ENCODE measurements around the gene PPP1R7. TPM values are rescaled to one million over a fixed set of nuclear protein-coding genes. Genes with fewer than 3 reads are reported as not detected.
A peak's percentile ranks its signal among the peaks of the same experiment; 100 is the strongest.
"Not testable (repeated sequence)": the region's sequence is repeated elsewhere in the genome, so short reads cannot be mapped to it uniquely, and the experiment has no call there.

Gene PPP1R7
- total RNA-seq, 2 donors from 2014 or later, result 89.1 to 97.8 TPM

GRCh38 chr2:241189093-241189855 lies 39.0 kb downstream of the PPP1R7 start:
- no peak for DNase-seq

GRCh38 chr2:241189856-241190201 lies 39.6 kb downstream of the PPP1R7 start:
- no peak overlapping the region for H3K27ac Mint-ChIP-seq
- H3K36me3 Mint-ChIP-seq (ENCODE audit: insufficient read depth in 2 of 2), result no peaks in the 10 kb centered on the region
- no peaks in the 10 kb centered on the region for H3K9me3 Mint-ChIP-seq
- no peaks in the 10 kb centered on the region for H3K27me3 Mint-ChIP-seq (ENCODE audit: low read depth)
- no peaks in the 10 kb centered on the region for H3K4me1 Mint-ChIP-seq (ENCODE audit: low read depth)
- DNase-seq, result no peak
- ATAC-seq (replicated peaks in 1 of 2), result no peak
- no peak overlapping the region for H3K4me3 Mint-ChIP-seq

More at GRCh38 chr2:241189093-241189855, 39.0 kb downstream of the PPP1R7 start:
- ATAC-seq (replicated peaks in 1 of 2), result peak in 1 of 2 donors; percentile 11
- Mint-ChIP-seq H3K36me3 (ENCODE audit: insufficient read depth in 2 of 2) (no peaks in the 10 kb centered on the region), H3K4me1 (ENCODE audit: low read depth) (no peaks in the 10 kb centered on the region), H3K4me3 (no peak overlapping the region), H3K27ac (no peak overlapping the region), H3K9me3 (no peaks in the 10 kb centered on the region), H3K27me3 (ENCODE audit: low read depth) (no peaks in the 10 kb centered on the region)

- Mint-ChIP-seq H3K27ac (no peak overlapping the region), H3K36me3 (ENCODE audit: insufficient read depth in 2 of 2) (no peaks in the 10 kb centered on the region), H3K4me3 (no peak overlapping the region), H3K4me1 (ENCODE audit: low read depth) (no peaks in the 10 kb centered on the region), H3K27me3 (ENCODE audit: low read depth) (no peaks in the 10 kb centered on the region), H3K9me3 (no peaks in the 10 kb centered on the region)
- peak in 1 of 2 donors; percentile 9 for ATAC-seq (replicated peaks in 1 of 2)
- no peak for DNase-seq
Measured at GRCh38 chr2:241190291-241190981, 40.2 kb downstream of the PPP1R7 start.

- Mint-ChIP-seq H3K27ac (no peak overlapping the region), H3K36me3 (ENCODE audit: insufficient read depth in 2 of 2) (no peaks in the 10 kb centered on the region), H3K9me3 (no peaks in the 10 kb centered on the region), H3K4me1 (ENCODE audit: low read depth) (no peaks in the 10 kb centered on the region), H3K4me3 (no peak overlapping the region), H3K27me3 (ENCODE audit: low read depth) (no peaks in the 10 kb centered on the region)
- DNase-seq, result no peak
- peak in 1 of 2 donors; percentile 22 for ATAC-seq (replicated peaks in 1 of 2)
Measured at GRCh38 chr2:241191081-241191480, 40.8 kb downstream of the PPP1R7 start.

GRCh38 chr2:241193271-241193670 lies 43.0 kb downstream of the PPP1R7 start:
- Mint-ChIP-seq H3K4me3 (no peak overlapping the region), H3K36me3 (ENCODE audit: insufficient read depth in 2 of 2) (no peaks in the 10 kb centered on the region), H3K27me3 (ENCODE audit: low read depth) (no peaks in the 10 kb centered on the region), H3K9me3 (no peaks in the 10 kb centered on the region), H3K27ac (no peak overlapping the region), H3K4me1 (ENCODE audit: low read depth) (no peaks in the 10 kb centered on the region)
- DNase-seq (no peak), ATAC-seq (replicated peaks in 1 of 2) (no peak)

GRCh38 chr2:241194811-241195210 lies 44.5 kb downstream of the PPP1R7 start:
- ATAC-seq (replicated peaks in 1 of 2) (no peak), DNase-seq (no peak)
- Mint-ChIP-seq H3K9me3 (no peaks in the 10 kb centered on the region), H3K36me3 (ENCODE audit: insufficient read depth in 2 of 2) (no peaks in the 10 kb centered on the region), H3K27ac (no peak overlapping the region), H3K4me3 (no peak overlapping the region), H3K4me1 (ENCODE audit: low read depth) (no peaks in the 10 kb centered on the region), H3K27me3 (ENCODE audit: low read depth) (no peaks in the 10 kb centered on the region)

- H3K36me3 Mint-ChIP-seq (ENCODE audit: insufficient read depth in 2 of 2), result no peaks in the 10 kb centered on the region
- H3K4me3 Mint-ChIP-seq, result no peak overlapping the region
- H3K27ac Mint-ChIP-seq, result no peak overlapping the region
- H3K27me3 Mint-ChIP-seq (ENCODE audit: low read depth), result no peaks in the 10 kb centered on the region
- ATAC-seq (replicated peaks in 1 of 2) (no peak), DNase-seq (no peak)
- H3K9me3 Mint-ChIP-seq, result no peaks in the 10 kb centered on the region
- H3K4me1 Mint-ChIP-seq (ENCODE audit: low read depth), result no peaks in the 10 kb centered on the region
Measured at GRCh38 chr2:241195506-241196130, 45.4 kb downstream of the PPP1R7 start.

- not testable (repeated sequence) for H3K4me3 Mint-ChIP-seq; H3K27ac Mint-ChIP-seq; H3K9me3 Mint-ChIP-seq; DNase-seq; H3K27me3 Mint-ChIP-seq (ENCODE audit: low read depth); ATAC-seq (replicated peaks in 1 of 2); H3K4me1 Mint-ChIP-seq (ENCODE audit: low read depth); H3K36me3 Mint-ChIP-seq (ENCODE audit: insufficient read depth in 2 of 2)
Measured at GRCh38 chr2:241197246-241197645, 47.0 kb downstream of the PPP1R7 start.

GRCh38 chr2:241197947-241198346 lies 47.7 kb downstream of the PPP1R7 start:
- Mint-ChIP-seq H3K27me3 (ENCODE audit: low read depth) (no peaks in the 10 kb centered on the region), H3K9me3 (no peaks in the 10 kb centered on the region), H3K36me3 (ENCODE audit: insufficient read depth in 2 of 2) (no peaks in the 10 kb centered on the region), H3K4me3 (no peak overlapping the region), H3K27ac (no peak overlapping the region), H3K4me1 (ENCODE audit: low read depth) (no peaks in the 10 kb centered on the region)
- ATAC-seq (replicated peaks in 1 of 2), result no peak
- DNase-seq, result no peak

- no peak overlapping the region for H3K4me3 Mint-ChIP-seq
- H3K27ac Mint-ChIP-seq, result no peak overlapping the region
- H3K36me3 Mint-ChIP-seq (ENCODE audit: insufficient read depth in 2 of 2), result no peaks in the 10 kb centered on the region
- H3K4me1 Mint-ChIP-seq (ENCODE audit: low read depth), result no peaks in the 10 kb centered on the region
- no peak for DNase-seq
- H3K9me3 Mint-ChIP-seq, result no peaks in the 10 kb centered on the region
- ATAC-seq (replicated peaks in 1 of 2), result no peak
- H3K27me3 Mint-ChIP-seq (ENCODE audit: low read depth), result no peaks in the 10 kb centered on the region
Measured at GRCh38 chr2:241198381-241199279, 48.4 kb downstream of the PPP1R7 start.

- Mint-ChIP-seq H3K36me3 (ENCODE audit: insufficient read depth in 2 of 2) (no peaks in the 10 kb centered on the region), H3K27ac (no peak overlapping the region), H3K4me3 (no peak overlapping the region), H3K4me1 (ENCODE audit: low read depth) (no peaks in the 10 kb centered on the region), H3K27me3 (ENCODE audit: low read depth) (no peaks in the 10 kb centered on the region), H3K9me3 (no peaks in the 10 kb centered on the region)
- no peak for DNase-seq
- ATAC-seq (replicated peaks in 1 of 2), result no peak
Measured at GRCh38 chr2:241199286-241199685, 49.0 kb downstream of the PPP1R7 start.

GRCh38 chr2:241199897-241200821 lies 49.9 kb downstream of the PPP1R7 start:
- ATAC-seq (replicated peaks in 1 of 2) (no peak), DNase-seq (no peak)
- no peaks in the 10 kb centered on the region for H3K27me3 Mint-ChIP-seq (ENCODE audit: low read depth)
- H3K9me3 Mint-ChIP-seq, result no peaks in the 10 kb centered on the region
- H3K4me1 Mint-ChIP-seq (ENCODE audit: low read depth), result no peaks in the 10 kb centered on the region
- no peak overlapping the region for H3K27ac Mint-ChIP-seq
- H3K36me3 Mint-ChIP-seq (ENCODE audit: insufficient read depth in 2 of 2), result no peaks in the 10 kb centered on the region
- H3K4me3 Mint-ChIP-seq, result no peak overlapping the region
